Measurements from ENCODE around the gene MTREX. TPM values are rescaled to one million over a fixed set of nuclear protein-coding genes. Genes with fewer than 3 reads are reported as not detected.

MTREX gene
- total RNA-seq, 2 donors from 2014 or later, result 46.6 to 73.5 TPM

GRCh38 chr5:55445791-55446190 lies 138.0 kb downstream of the MTREX start:
- WGBS, result 92% methylated on average over 3 of the region's 3 CpGs
- TF ChIP-seq POLR2AphosphoS5 (IDR thresholded peaks at IDR 0.05) (no peak), POLR2A (IDR thresholded peaks at IDR 0.05) (no peak), CTCF (IDR thresholded peaks at IDR 0.05) (no peak)
- no peak overlapping the region for H3K27ac ChIP-seq
- intact Hi-C loops (cut with DNase I), result no loop called here
- H3K27me3 ChIP-seq (replicated peaks; ENCODE audit: insufficient read depth), result no peaks in the 10 kb centered on the region
- peaks cover 10% of the 10 kb centered on the region for H3K4me1 ChIP-seq (replicated peaks)
- no peak for DNase-seq (ENCODE audit: low spot score)
- no peaks in the 10 kb centered on the region for H3K9me3 ChIP-seq
- peaks cover 0 to 13% of the 10 kb centered on the region in 2 donors for H3K36me3 ChIP-seq
- no peak overlapping the region for H3K4me3 ChIP-seq

- H3K9me3 ChIP-seq, result no peaks in the 10 kb centered on the region
- H3K27me3 ChIP-seq (replicated peaks; ENCODE audit: insufficient read depth), result no peaks in the 10 kb centered on the region
- H3K4me3 ChIP-seq, result no peak overlapping the region
- WGBS, result 57% methylated on average over 8 of the region's 8 CpGs
- H3K36me3 ChIP-seq, result peaks cover 0 to 4% of the 10 kb centered on the region in 2 donors
- H3K27ac ChIP-seq, result peak overlapping the region in 1 of 2 donors; percentile 17
- no peak for DNase-seq (ENCODE audit: low spot score)
- no peak for TF ChIP-seq POLR2AphosphoS5 (IDR thresholded peaks at IDR 0.05)
- no peak for TF ChIP-seq CTCF (IDR thresholded peaks at IDR 0.05)
- no peak for TF ChIP-seq POLR2A (IDR thresholded peaks at IDR 0.05)
- intact Hi-C loops (cut with DNase I), result no loop called here
- peaks cover 6% of the 10 kb centered on the region for H3K4me1 ChIP-seq (replicated peaks)
These were observed 139.0 kb downstream of the MTREX start for GRCh38 chr5:55446640-55447351.

GRCh38 chr5:55450050-55450765 lies 142.4 kb downstream of the MTREX start:
- H3K27me3 ChIP-seq (replicated peaks; ENCODE audit: insufficient read depth), result no peaks in the 10 kb centered on the region
- TF ChIP-seq POLR2AphosphoS5 (IDR thresholded peaks at IDR 0.05), result no peak
- no peak for TF ChIP-seq CTCF (IDR thresholded peaks at IDR 0.05)
- no peak for TF ChIP-seq POLR2A (IDR thresholded peaks at IDR 0.05)
- no peak for DNase-seq (ENCODE audit: low spot score)
- peaks cover 9% of the 10 kb centered on the region for H3K4me1 ChIP-seq (replicated peaks)
- WGBS, result 83% methylated on average over 4 of the region's 4 CpGs
- H3K36me3 ChIP-seq, result peaks cover 0 to 2% of the 10 kb centered on the region in 2 donors
- no peak overlapping the region for H3K27ac ChIP-seq
- no peak overlapping the region for H3K4me3 ChIP-seq
- intact Hi-C loops (cut with DNase I), result no loop called here
- H3K9me3 ChIP-seq, result no peaks in the 10 kb centered on the region

- peaks cover 7% of the 10 kb centered on the region for H3K4me1 ChIP-seq (replicated peaks)
- TF ChIP-seq POLR2A (IDR thresholded peaks at IDR 0.05) (no peak), CTCF (IDR thresholded peaks at IDR 0.05) (no peak), POLR2AphosphoS5 (IDR thresholded peaks at IDR 0.05) (no peak)
These were observed 144.2 kb downstream of the MTREX start for GRCh38 chr5:55451976-55452375.

More at GRCh38 chr5:55451976-55452375, 144.2 kb downstream of the MTREX start:
- intact Hi-C loops (cut with DNase I), result no loop called here
- Histone ChIP-seq H3K27ac (no peak overlapping the region), H3K27me3 (replicated peaks; ENCODE audit: insufficient read depth) (no peaks in the 10 kb centered on the region), H3K36me3 (peaks cover 0 to 4% of the 10 kb centered on the region in 2 donors), H3K9me3 (no peaks in the 10 kb centered on the region), H3K4me3 (no peak overlapping the region)
- no peak for DNase-seq (ENCODE audit: low spot score)
- WGBS, result 90% methylated on average over 2 of the region's 2 CpGs
